GM23338 (cell line): ENCODE results near the gene HOXB5. TPM values are rescaled to one million over a fixed set of nuclear protein-coding genes. Genes with fewer than 3 reads are reported as not detected.
A peak's percentile ranks its signal among the peaks of the same experiment; 100 is the strongest.

ENCODE experiments used
- ATAC-seq: fragments of 200-7000 bp; cut with Tn5 transposase; 3 replicates; pipeline ENCODE4 v1.9.1; 2020
- DNase-seq: peaks from one replicate; pipeline ENCODE4 v3.0.0-alpha.2; 2015; ENCODE audit warnings: low spot score
- H2AFZ ChIP-seq: fragments of 200-600 bp; sonication (generic); 2 replicates; pipeline ENCODE4 v1.8.0; 2016; ENCODE audit warnings: antibody characterized with exemption, mild to moderate bottlenecking, moderate library complexity
- H3F3A ChIP-seq: fragments of 200-600 bp; sonication (generic); replicated peaks from 2 replicates; pipeline ENCODE4 v1.8.0; 2017; ENCODE audit warnings: antibody characterized with exemption, mixed run types, low read depth
- H3K27ac ChIP-seq: fragments of 200-600 bp; sonication (generic); 2 replicates; pipeline ENCODE4 v1.6.1; 2016; ENCODE audit warnings: low read depth
- H3K27me3 ChIP-seq: fragments of 200-600 bp; sonication (generic); 2 replicates; pipeline ENCODE4 v1.8.0; 2016; ENCODE audit warnings: mild to moderate bottlenecking, mixed run types, moderate library complexity; ENCODE audit not compliant: insufficient read depth
- H3K36me3 ChIP-seq: fragments of 200-600 bp; sonication (generic); 2 replicates; pipeline ENCODE4 v1.8.0; 2016; ENCODE audit warnings: mild to moderate bottlenecking; ENCODE audit not compliant: insufficient read depth
- H3K4me1 ChIP-seq: fragments of 200-600 bp; sonication (generic); 2 replicates; pipeline ENCODE4 v1.8.0; 2016; ENCODE audit warnings: mild to moderate bottlenecking, moderate library complexity; ENCODE audit not compliant: insufficient read depth
- H3K4me2 ChIP-seq: fragments of 200-600 bp; sonication (generic); 2 replicates; pipeline ENCODE4 v1.7.1; 2017; ENCODE audit warnings: mixed run types
- H3K4me3 ChIP-seq: fragments of 200-600 bp; sonication (generic); 2 replicates; pipeline ENCODE4 v1.6.1; 2016; ENCODE audit warnings: mixed run types
- H3K79me2 ChIP-seq: fragments of 200-600 bp; sonication (generic); replicated peaks from 2 replicates; pipeline ENCODE4 v1.8.0; 2017; ENCODE audit warnings: mild to moderate bottlenecking; ENCODE audit not compliant: insufficient read depth
- H3K9me2 ChIP-seq: fragments of 200-600 bp; sonication (generic); 2 replicates; pipeline ENCODE4 v1.8.0; 2017; ENCODE audit not compliant: insufficient read depth
- H4K20me1 ChIP-seq: fragments of 200-600 bp; sonication (generic); replicated peaks from 2 replicates; pipeline ENCODE4 v1.8.0; 2017; ENCODE audit warnings: mild to moderate bottlenecking; ENCODE audit not compliant: insufficient read depth
- H3K27ac Mint-ChIP-seq: 2 replicates; pipeline ENCODE4 v1.8.0; 2020; ENCODE audit warnings: inconsistent platforms, mild to moderate bottlenecking, moderate library complexity, mixed read lengths
- H3K27me3 Mint-ChIP-seq: 3 replicates; pipeline ENCODE4 v1.8.0; 2022; ENCODE audit warnings: low read depth, mild to moderate bottlenecking, moderate library complexity, mixed read lengths, inconsistent platforms; ENCODE audit not compliant: insufficient read depth, poor library complexity
- H3K36me3 Mint-ChIP-seq: 3 replicates; pipeline ENCODE4 v1.8.0; 2021; ENCODE audit warnings: low read depth, mild to moderate bottlenecking, inconsistent platforms, moderate library complexity, mixed read lengths
- H3K4me1 Mint-ChIP-seq: 3 replicates; pipeline ENCODE4 v1.8.0; 2020; ENCODE audit warnings: mild to moderate bottlenecking, inconsistent platforms, mixed read lengths
- H3K4me3 Mint-ChIP-seq: 3 replicates; pipeline ENCODE4 v1.8.0; 2021; ENCODE audit warnings: moderate library complexity, mild to moderate bottlenecking, inconsistent platforms, mixed read lengths
- H3K9me3 Mint-ChIP-seq: 3 replicates; pipeline ENCODE4 v1.8.0; 2020; ENCODE audit warnings: moderate library complexity, mild to moderate bottlenecking, inconsistent platforms, mixed read lengths
- CREB1 ChIP-seq: fragments of 250-450 bp; sonication (Bioruptor Pico); IDR thresholded peaks from 2 replicates; pipeline ENCODE4 v1.5.0; 2020; ENCODE audit warnings: low read depth, mild to moderate bottlenecking, moderate library complexity
- CTCF ChIP-seq, 2 experiments: fragments of 200-600 bp in 1 of 2; sonication (generic) in 1 of 2; conservative IDR thresholded peaks; 2 replicates each; pipeline versions ENCODE4 v1.5.1 to v1.6.1; 2016 to 2017; ENCODE audit warnings: antibody characterized with exemption in 2 of 2, low read depth in 2 of 2, mild to moderate bottlenecking in 2 of 2, moderate library complexity in 1 of 2
- EZH2 ChIP-seq: fragments of 200-600 bp; sonication (generic); IDR thresholded peaks from one replicate; pipeline ENCODE4 v1.8.0; 2017; ENCODE audit warnings: antibody characterized with exemption, mild to moderate bottlenecking, low read depth; ENCODE audit not compliant: unreplicated experiment
- REST ChIP-seq: IDR thresholded peaks from one replicate; pipeline ENCODE4 v1.6.1; 2018; ENCODE audit warnings: antibody characterized with exemption; ENCODE audit not compliant: unreplicated experiment
- STAT1 ChIP-seq: IDR thresholded peaks from one replicate; pipeline ENCODE4 v1.6.1; 2016; ENCODE audit warnings: antibody characterized with exemption; ENCODE audit not compliant: unreplicated experiment
- polyA plus RNA-seq: library from polyadenylated mRNA; unstranded; fragments of >200 nt; fragmentation: Nextera tagmentation; extraction: Ambion mirVana; gene quantifications from 2 replicates; pipeline ENCODE4 v1.2.1, GENCODE V29; 2016
- total RNA-seq: library from RNA; depleted of rRNA; stranded (reverse); fragments of >200 nt; shearing (Covaris generic); gene quantifications from 2 replicates; pipeline ENCODE4 v1.2.3, GENCODE V29; 2014
- TF ChIP-seq, protein P1 (sequence below): fragments of 250-450 bp; sonication (Bioruptor Pico); IDR thresholded peaks from 2 replicates; pipeline ENCODE4 v1.5.0; 2020; ENCODE audit warnings: mild to moderate bottlenecking, moderate library complexity

Gene HOXB5
- total and polyA plus RNA-seq, 2 experiments from 2014 or later, result not detected

DNA sequence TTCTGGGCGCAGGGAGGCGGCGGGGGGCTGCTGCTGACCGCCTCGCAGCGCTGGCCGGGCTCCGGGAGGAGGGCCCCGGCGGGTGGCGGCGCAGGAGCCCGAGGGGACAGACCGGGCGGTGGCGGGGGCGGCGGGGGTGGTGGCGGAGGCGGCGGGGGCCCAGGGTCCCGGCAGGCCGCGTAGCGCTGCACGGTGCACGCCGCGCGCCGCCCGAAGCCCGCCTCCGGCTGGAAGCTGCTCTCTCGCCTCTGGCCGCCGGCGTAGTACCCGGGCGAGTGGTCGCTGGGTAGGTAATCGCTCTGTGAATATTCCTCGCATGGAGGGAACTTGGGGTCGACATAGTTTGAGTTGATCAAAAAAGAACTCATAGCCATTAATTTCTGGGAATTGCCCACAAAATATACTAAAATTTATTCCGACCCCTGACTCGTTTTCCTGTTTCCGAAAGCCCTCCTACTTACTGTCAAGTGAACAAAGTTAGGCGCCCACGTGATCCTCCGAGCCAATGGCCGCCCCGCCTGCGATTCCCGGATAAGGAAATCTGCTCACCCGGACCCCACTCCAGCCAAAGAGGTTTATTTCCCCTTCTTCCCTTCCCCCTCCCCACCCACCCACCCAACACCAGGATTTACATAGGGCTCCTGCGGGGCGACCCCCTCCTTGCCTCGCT, 15.5 kb downstream of the HOXB5 start, which contains the start of gene HOXB4:
HOXB4 (minus strand) TSS at position 405 of the 670 bp plus-strand sequence; CDS start at position 374, 31 bp downstream.
- Histone ChIP-seq H3K4me3 (peak within 1 kb of the TSS; percentile 42), H3K4me2 (peak within 1 kb of the TSS; percentile 66), H2AFZ (no peak within 1 kb of the TSS), H3K27ac (no peak within 1 kb of the TSS), H3K36me3 (no peaks in the 10 kb centered on the region), H4K20me1 (peaks cover 59% of the 10 kb centered on the region), H3K9me2 (no peaks in the 10 kb centered on the region), H3K27me3 (peaks cover 100% of the 10 kb centered on the region), H3F3A (peaks cover 60% of the 10 kb centered on the region), H3K79me2 (no peaks in the 10 kb centered on the region), H3K4me1 (peaks cover 66% of the 10 kb centered on the region)
- ATAC-seq (peak; percentile 20), DNase-seq (peak; percentile 85)
- Mint-ChIP-seq H3K4me3 (peak within 1 kb of the TSS; percentile 64), H3K27me3 (peaks cover 51% of the 10 kb centered on the region), H3K27ac (no peak within 1 kb of the TSS), H3K36me3 (no peaks in the 10 kb centered on the region), H3K9me3 (peaks cover 10% of the 10 kb centered on the region), H3K4me1 (peaks cover 31% of the 10 kb centered on the region)
- no peak for TF ChIP-seq REST
- TF ChIP-seq, protein P1, sequence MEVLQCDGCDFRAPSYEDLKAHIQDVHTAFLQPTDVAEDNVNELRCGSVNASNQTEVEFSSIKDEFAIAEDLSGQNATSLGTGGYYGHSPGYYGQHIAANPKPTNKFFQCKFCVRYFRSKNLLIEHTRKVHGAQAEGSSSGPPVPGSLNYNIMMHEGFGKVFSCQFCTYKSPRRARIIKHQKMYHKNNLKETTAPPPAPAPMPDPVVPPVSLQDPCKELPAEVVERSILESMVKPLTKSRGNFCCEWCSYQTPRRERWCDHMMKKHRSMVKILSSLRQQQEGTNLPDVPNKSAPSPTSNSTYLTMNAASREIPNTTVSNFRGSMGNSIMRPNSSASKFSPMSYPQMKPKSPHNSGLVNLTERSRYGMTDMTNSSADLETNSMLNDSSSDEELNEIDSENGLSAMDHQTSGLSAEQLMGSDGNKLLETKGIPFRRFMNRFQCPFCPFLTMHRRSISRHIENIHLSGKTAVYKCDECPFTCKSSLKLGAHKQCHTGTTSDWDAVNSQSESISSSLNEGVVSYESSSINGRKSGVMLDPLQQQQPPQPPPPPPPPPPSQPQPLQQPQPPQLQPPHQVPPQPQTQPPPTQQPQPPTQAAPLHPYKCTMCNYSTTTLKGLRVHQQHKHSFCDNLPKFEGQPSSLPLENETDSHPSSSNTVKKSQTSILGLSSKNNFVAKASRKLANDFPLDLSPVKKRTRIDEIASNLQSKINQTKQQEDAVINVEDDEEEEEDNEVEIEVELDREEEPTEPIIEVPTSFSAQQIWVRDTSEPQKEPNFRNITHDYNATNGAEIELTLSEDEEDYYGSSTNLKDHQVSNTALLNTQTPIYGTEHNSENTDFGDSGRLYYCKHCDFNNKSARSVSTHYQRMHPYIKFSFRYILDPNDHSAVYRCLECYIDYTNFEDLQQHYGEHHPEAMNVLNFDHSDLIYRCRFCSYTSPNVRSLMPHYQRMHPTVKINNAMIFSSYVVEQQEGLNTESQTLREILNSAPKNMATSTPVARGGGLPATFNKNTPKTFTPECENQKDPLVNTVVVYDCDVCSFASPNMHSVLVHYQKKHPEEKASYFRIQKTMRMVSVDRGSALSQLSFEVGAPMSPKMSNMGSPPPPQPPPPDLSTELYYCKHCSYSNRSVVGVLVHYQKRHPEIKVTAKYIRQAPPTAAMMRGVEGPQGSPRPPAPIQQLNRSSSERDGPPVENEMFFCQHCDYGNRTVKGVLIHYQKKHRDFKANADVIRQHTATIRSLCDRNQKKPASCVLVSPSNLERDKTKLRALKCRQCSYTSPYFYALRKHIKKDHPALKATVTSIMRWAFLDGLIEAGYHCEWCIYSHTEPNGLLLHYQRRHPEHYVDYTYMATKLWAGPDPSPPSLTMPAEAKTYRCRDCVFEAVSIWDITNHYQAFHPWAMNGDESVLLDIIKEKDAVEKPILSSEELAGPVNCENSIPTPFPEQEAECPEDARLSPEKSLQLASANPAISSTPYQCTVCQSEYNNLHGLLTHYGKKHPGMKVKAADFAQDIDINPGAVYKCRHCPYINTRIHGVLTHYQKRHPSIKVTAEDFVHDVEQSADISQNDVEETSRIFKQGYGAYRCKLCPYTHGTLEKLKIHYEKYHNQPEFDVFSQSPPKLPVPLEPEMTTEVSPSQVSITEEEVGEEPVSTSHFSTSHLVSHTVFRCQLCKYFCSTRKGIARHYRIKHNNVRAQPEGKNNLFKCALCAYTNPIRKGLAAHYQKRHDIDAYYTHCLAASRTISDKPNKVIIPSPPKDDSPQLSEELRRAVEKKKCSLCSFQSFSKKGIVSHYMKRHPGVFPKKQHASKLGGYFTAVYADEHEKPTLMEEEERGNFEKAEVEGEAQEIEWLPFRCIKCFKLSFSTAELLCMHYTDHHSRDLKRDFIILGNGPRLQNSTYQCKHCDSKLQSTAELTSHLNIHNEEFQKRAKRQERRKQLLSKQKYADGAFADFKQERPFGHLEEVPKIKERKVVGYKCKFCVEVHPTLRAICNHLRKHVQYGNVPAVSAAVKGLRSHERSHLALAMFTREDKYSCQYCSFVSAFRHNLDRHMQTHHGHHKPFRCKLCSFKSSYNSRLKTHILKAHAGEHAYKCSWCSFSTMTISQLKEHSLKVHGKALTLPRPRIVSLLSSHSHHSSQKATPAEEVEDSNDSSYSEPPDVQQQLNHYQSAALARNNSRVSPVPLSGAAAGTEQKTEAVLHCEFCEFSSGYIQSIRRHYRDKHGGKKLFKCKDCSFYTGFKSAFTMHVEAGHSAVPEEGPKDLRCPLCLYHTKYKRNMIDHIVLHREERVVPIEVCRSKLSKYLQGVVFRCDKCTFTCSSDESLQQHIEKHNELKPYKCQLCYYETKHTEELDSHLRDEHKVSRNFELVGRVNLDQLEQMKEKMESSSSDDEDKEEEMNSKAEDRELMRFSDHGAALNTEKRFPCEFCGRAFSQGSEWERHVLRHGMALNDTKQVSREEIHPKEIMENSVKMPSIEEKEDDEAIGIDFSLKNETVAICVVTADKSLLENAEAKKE, result no peak
- TF ChIP-seq CREB1 (CRISPR knock-in tag), result no peak
- no peak for TF ChIP-seq STAT1
- TF ChIP-seq EZH2, result peak; percentile 60
- TF ChIP-seq CTCF (conservative IDR thresholded peaks at IDR 0.05; ENCODE audit: low read depth in 2 of 2), result no peak
